Transverse colon (tissue), 4 donors: Measurements from ENCODE around the gene RGS10.

Experiments
- EP300 ChIP-seq: sonication (generic); formaldehyde crosslinking; IDR thresholded peaks from one replicate; pipeline ENCODE4 v1.6.1; 2017; ENCODE audit warnings: antibody characterized with exemption, low read depth
- POLR2A ChIP-seq: fragments of 450-650 bp; IDR thresholded peaks from one replicate; pipeline ENCODE4 v1.6.1; 2016; ENCODE audit warnings: antibody characterized with exemption, mild to moderate bottlenecking, moderate library complexity
- POLR2AphosphoS5 ChIP-seq, 3 donors: sonication (generic); formaldehyde crosslinking; IDR thresholded peaks; one replicate each; pipeline ENCODE4 v1.6.1; 2016; ENCODE audit warnings: antibody characterized with exemption in 3 of 3
- TF ChIP-seq, protein P1 (sequence below), 5 experiments: fragments of 200-600 bp in 3 of 5; fragments of 450-650 bp in 2 of 5; sonication (generic) in 3 of 5; IDR thresholded peaks; 1 replicate in 2 of 5; 2 replicates in 3 of 5; pipeline ENCODE4 v1.5.1; 2016 to 2017; ENCODE audit warnings: antibody characterized with exemption in 5 of 5, inconsistent platforms in 3 of 5, mild to moderate bottlenecking in 2 of 5, moderate library complexity in 1 of 5

DNA sequence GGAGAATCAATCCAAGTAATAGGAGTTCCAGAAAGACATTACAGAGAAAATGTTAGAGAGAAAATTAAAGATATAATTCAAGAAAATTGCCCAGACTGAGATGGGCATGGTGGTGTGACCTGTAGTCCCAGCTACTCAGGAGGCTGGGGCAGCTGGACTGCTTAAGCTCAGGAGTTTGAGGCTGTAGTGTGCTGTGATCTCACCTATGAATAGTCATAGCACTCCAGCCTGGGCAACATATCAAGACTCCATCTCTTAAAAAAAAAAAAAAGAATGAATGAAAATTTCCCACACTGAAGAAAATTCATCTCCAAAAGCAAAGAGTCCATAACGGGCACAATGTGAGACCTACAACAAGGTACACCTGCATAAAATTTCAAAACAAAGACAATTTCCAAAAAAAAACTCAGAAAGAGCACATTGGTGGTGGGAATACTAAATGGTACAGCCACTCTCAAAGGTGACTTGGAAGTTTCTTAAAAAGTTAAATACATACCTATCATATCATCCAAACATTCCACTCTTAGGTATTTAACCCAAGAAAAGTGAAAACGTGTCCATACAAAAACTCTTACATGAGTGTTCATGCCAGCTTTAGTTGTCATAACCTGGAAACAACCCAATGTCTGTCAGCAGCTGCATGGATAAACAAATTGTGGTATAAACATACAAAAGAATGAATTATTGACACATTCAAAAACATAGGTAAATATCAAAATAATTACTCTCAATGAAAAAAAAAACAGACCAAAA, 6.9 kb upstream of the RGS10 start:
- TF ChIP-seq, protein P1, sequence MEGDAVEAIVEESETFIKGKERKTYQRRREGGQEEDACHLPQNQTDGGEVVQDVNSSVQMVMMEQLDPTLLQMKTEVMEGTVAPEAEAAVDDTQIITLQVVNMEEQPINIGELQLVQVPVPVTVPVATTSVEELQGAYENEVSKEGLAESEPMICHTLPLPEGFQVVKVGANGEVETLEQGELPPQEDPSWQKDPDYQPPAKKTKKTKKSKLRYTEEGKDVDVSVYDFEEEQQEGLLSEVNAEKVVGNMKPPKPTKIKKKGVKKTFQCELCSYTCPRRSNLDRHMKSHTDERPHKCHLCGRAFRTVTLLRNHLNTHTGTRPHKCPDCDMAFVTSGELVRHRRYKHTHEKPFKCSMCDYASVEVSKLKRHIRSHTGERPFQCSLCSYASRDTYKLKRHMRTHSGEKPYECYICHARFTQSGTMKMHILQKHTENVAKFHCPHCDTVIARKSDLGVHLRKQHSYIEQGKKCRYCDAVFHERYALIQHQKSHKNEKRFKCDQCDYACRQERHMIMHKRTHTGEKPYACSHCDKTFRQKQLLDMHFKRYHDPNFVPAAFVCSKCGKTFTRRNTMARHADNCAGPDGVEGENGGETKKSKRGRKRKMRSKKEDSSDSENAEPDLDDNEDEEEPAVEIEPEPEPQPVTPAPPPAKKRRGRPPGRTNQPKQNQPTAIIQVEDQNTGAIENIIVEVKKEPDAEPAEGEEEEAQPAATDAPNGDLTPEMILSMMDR (IDR thresholded peaks at IDR 0.05), result no peak
- TF ChIP-seq POLR2A (no peak), POLR2AphosphoS5 (IDR thresholded peaks at IDR 0.05) (no peak), EP300 (no peak)
